NCI-H2171 (cell line): ENCODE results near the gene NCAM2.

Experiments
- DNase-seq: peaks from one replicate; lab custom pipeline; 2025; lab: John Stamatoyannopoulos, UW

The NCAM2 gene

GRCh38 chr21:21175798-21176334, 177.7 kb downstream of the NCAM2 start:
- DNase-seq: no peak

- DNase-seq: no peak
These were observed 179.3 kb downstream of the NCAM2 start for GRCh38 chr21:21177353-21177986.

- no peak for DNase-seq
These were observed 181.6 kb downstream of the NCAM2 start for GRCh38 chr21:21179619-21180298.

- no peak for DNase-seq
These were observed 184.3 kb downstream of the NCAM2 start for GRCh38 chr21:21182401-21183010.

GRCh38 chr21:21183092-21183491, 184.9 kb downstream of the NCAM2 start:
- no peak for DNase-seq

- DNase-seq: no peak
These were observed 186.7 kb downstream of the NCAM2 start for GRCh38 chr21:21184771-21185528.

- no peak for DNase-seq
These were observed 189.4 kb downstream of the NCAM2 start for GRCh38 chr21:21187579-21187978.

GRCh38 chr21:21188513-21189195, 190.4 kb downstream of the NCAM2 start:
- DNase-seq: no peak

GRCh38 chr21:21195417-21195943, 197.3 kb downstream of the NCAM2 start:
- no peak for DNase-seq

- DNase-seq: no peak
These were observed 197.9 kb downstream of the NCAM2 start for GRCh38 chr21:21196087-21196486.

- no peak for DNase-seq
These were observed 198.6 kb downstream of the NCAM2 start for GRCh38 chr21:21196848-21197247.

- DNase-seq: no peak
These were observed 201.3 kb downstream of the NCAM2 start for GRCh38 chr21:21199342-21200102.

GRCh38 chr21:21200103-21200938, 202.1 kb downstream of the NCAM2 start:
- no peak for DNase-seq

GRCh38 chr21:21200939-21201615, 202.9 kb downstream of the NCAM2 start:
- no peak for DNase-seq

GRCh38 chr21:21203822-21204339, 205.7 kb downstream of the NCAM2 start:
- no peak for DNase-seq

- DNase-seq: no peak
These were observed 206.3 kb downstream of the NCAM2 start for GRCh38 chr21:21204366-21204996.

- DNase-seq: no peak
These were observed 207.4 kb downstream of the NCAM2 start for GRCh38 chr21:21205604-21206003.

GRCh38 chr21:21210552-21210951, 212.3 kb downstream of the NCAM2 start:
- no peak for DNase-seq

GRCh38 chr21:21213297-21213696, 215.1 kb downstream of the NCAM2 start:
- no peak for DNase-seq
